GM18870 (cell line): ENCODE data around the gene FTH1.

Experiments
- ATAC-seq: cut with Tn5 transposase; IDR thresholded peaks from one replicate; pipeline ENCODE4 v1.9.1; 2021; ENCODE audit warnings: moderate library complexity; ENCODE audit not compliant: unreplicated experiment

FTH1 gene

GRCh38 chr11:61949169-61950034, 18.0 kb downstream of the FTH1 start:
- ATAC-seq = no peak

GRCh38 chr11:61948505-61948904, 18.9 kb downstream of the FTH1 start:
- ATAC-seq = no peak

GRCh38 chr11:61947486-61948210, 19.8 kb downstream of the FTH1 start:
- no peak for ATAC-seq

- ATAC-seq = no peak
Measured at GRCh38 chr11:61946894-61947293, 20.5 kb downstream of the FTH1 start.

- ATAC-seq = no peak
Measured at GRCh38 chr11:61945191-61945590, 22.2 kb downstream of the FTH1 start.

GRCh38 chr11:61940466-61940865, 27.0 kb downstream of the FTH1 start:
- no peak for ATAC-seq

- no peak for ATAC-seq
Measured at GRCh38 chr11:61935861-61936260, 31.6 kb downstream of the FTH1 start.

GRCh38 chr11:61930933-61931332, 36.5 kb downstream of the FTH1 start:
- no peak for ATAC-seq

- no peak for ATAC-seq
Measured at GRCh38 chr11:61928606-61929005, 38.8 kb downstream of the FTH1 start.

GRCh38 chr11:61927501-61927900, 39.9 kb downstream of the FTH1 start:
- ATAC-seq = no peak

GRCh38 chr11:61926235-61926634, 41.2 kb downstream of the FTH1 start:
- no peak for ATAC-seq

GRCh38 chr11:61925736-61926135, 41.7 kb downstream of the FTH1 start:
- no peak for ATAC-seq

GRCh38 chr11:61924064-61924455, 43.4 kb downstream of the FTH1 start:
- no peak for ATAC-seq

GRCh38 chr11:61923166-61924063, 44.0 kb downstream of the FTH1 start:
- no peak for ATAC-seq

GRCh38 chr11:61922539-61922938, 44.9 kb downstream of the FTH1 start:
- no peak for ATAC-seq

- no peak for ATAC-seq
Measured at GRCh38 chr11:61921446-61921845, 46.0 kb downstream of the FTH1 start.

- ATAC-seq = no peak
Measured at GRCh38 chr11:61919705-61920631, 47.5 kb downstream of the FTH1 start.

- ATAC-seq = no peak
Measured at GRCh38 chr11:61918938-61919704, 48.3 kb downstream of the FTH1 start.

GRCh38 chr11:61918251-61918937, 49.0 kb downstream of the FTH1 start:
- no peak for ATAC-seq
